Right atrium auricular region (tissue), 2 donors: ENCODE data around the gene KRT36. TPM values are rescaled to one million over a fixed set of nuclear protein-coding genes. Genes with fewer than 3 reads are reported as not detected.

Experiments used
- DNase-seq: peaks from one replicate; pipeline ENCODE4 v3.0.0-alpha.2; 2019; ENCODE audit warnings: low spot score
- H3K27ac ChIP-seq, 2 donors: fragments of 200-600 bp; sonication (generic); 1 replicate in 1 of 2; 2 replicates in 1 of 2; pipeline ENCODE4 v1.5.1; 2016 to 2019
- H3K27me3 ChIP-seq, 2 donors: fragments of 200-600 bp; sonication (generic); one replicate each; pipeline versions ENCODE4 v1.5.1 to v1.6.0; 2017 to 2019
- H3K36me3 ChIP-seq: fragments of 200-600 bp; sonication (generic); one replicate; pipeline ENCODE4 v1.5.1; 2016
- H3K4me1 ChIP-seq, 2 donors: fragments of 200-600 bp; sonication (generic); one replicate each; pipeline versions ENCODE4 v1.5.1 to v1.6.0; 2017 to 2019
- H3K4me3 ChIP-seq, 2 donors: fragments of 200-600 bp; sonication (generic); 1 replicate in 1 of 2; 2 replicates in 1 of 2; pipeline ENCODE4 v1.5.1; 2017 to 2019; ENCODE audit warnings: mild to moderate bottlenecking in 1 of 2, moderate library complexity in 1 of 2
- H3K9me3 ChIP-seq, 2 donors: fragments of 200-600 bp; sonication (generic); one replicate each; pipeline ENCODE4 v1.5.1; 2019
- total RNA-seq, 2 donors: library from RNA; depleted of rRNA; stranded (reverse); fragments of >200 nt; gene quantifications; one replicate each; pipeline ENCODE4 v1.1.0, GENCODE V29; 2016
- TF ChIP-seq, protein P1 (sequence below), 2 donors: fragments of 200-600 bp; sonication (generic); IDR thresholded peaks; one replicate each; pipeline ENCODE4 v1.5.1; 2019; ENCODE audit warnings: antibody characterized with exemption in 2 of 2

Gene KRT36
- total RNA-seq, 2 donors from 2014 or later, result not detected

DNA sequence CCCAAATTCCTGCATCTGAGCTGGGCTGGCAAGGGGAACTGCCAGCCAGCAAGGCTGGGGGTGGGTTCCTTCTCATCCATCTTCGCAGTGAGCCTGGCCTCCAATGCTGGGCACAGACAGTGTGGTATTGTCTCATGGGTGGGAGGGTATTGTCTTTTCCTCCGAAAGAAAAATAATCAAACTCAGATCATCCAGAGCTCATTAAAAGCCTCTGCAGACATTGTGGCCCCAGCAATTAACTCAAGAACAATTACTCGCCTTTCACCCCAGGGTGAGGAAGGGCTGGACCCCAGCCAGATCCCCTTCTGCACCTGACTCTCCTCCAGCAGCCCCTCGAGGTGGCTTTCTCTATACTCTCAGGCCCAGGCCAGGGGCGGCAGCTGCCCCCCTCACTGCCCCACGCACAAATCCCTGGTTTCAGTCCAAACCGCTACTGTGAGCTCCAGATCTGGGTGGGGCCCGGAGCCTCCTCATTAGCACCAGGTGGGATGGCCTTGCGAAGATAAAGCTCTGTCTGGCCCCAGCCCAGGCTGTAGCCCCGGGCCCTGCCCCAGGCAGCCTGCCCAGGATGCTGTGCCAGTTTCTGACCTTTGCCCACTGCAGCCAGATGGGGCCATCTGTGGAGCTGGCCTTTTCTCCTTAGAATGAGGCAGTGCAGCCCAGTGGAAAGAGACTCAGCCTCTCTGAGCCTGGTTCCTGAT, 31.3 kb upstream of the KRT36 start:
- no peaks in the 10 kb centered on the region for H3K9me3 ChIP-seq
- no peaks in the 10 kb centered on the region for H3K27me3 ChIP-seq
- TF ChIP-seq, protein P1, sequence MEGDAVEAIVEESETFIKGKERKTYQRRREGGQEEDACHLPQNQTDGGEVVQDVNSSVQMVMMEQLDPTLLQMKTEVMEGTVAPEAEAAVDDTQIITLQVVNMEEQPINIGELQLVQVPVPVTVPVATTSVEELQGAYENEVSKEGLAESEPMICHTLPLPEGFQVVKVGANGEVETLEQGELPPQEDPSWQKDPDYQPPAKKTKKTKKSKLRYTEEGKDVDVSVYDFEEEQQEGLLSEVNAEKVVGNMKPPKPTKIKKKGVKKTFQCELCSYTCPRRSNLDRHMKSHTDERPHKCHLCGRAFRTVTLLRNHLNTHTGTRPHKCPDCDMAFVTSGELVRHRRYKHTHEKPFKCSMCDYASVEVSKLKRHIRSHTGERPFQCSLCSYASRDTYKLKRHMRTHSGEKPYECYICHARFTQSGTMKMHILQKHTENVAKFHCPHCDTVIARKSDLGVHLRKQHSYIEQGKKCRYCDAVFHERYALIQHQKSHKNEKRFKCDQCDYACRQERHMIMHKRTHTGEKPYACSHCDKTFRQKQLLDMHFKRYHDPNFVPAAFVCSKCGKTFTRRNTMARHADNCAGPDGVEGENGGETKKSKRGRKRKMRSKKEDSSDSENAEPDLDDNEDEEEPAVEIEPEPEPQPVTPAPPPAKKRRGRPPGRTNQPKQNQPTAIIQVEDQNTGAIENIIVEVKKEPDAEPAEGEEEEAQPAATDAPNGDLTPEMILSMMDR (IDR thresholded peaks at IDR 0.05), result no peak
- H3K4me1 ChIP-seq, result no peaks in the 10 kb centered on the region
- no peak for DNase-seq
- no peaks in the 10 kb centered on the region for H3K36me3 ChIP-seq
- no peak overlapping the region for H3K4me3 ChIP-seq
- no peak overlapping the region for H3K27ac ChIP-seq

- no peaks in the 10 kb centered on the region for H3K36me3 ChIP-seq
- H3K9me3 ChIP-seq, result no peaks in the 10 kb centered on the region
- no peak for DNase-seq
- H3K27ac ChIP-seq, result no peak overlapping the region
- no peaks in the 10 kb centered on the region for H3K4me1 ChIP-seq
- H3K4me3 ChIP-seq, result no peak overlapping the region
- no peaks in the 10 kb centered on the region for H3K27me3 ChIP-seq
- TF ChIP-seq, protein P1 (IDR thresholded peaks at IDR 0.05), result no peak
Measured at GRCh38 chr17:41519501-41520224, 30.0 kb upstream of the KRT36 start.

- Histone ChIP-seq H3K4me1 (no peaks in the 10 kb centered on the region), H3K9me3 (no peaks in the 10 kb centered on the region), H3K36me3 (no peaks in the 10 kb centered on the region), H3K4me3 (no peak within 1 kb of the TSS), H3K27ac (no peak within 1 kb of the TSS), H3K27me3 (no peaks in the 10 kb centered on the region)
- no peak for DNase-seq
- TF ChIP-seq, protein P1 (IDR thresholded peaks at IDR 0.05), result no peak
Measured at GRCh38 chr17:41518789-41519449, 29.2 kb upstream of the KRT36 start, which contains the start of gene KRT15. TSS of gene KRT15 (minus strand) at chr17:41518890. CDS start at chr17:41518827, 63 bp downstream.

DNA sequence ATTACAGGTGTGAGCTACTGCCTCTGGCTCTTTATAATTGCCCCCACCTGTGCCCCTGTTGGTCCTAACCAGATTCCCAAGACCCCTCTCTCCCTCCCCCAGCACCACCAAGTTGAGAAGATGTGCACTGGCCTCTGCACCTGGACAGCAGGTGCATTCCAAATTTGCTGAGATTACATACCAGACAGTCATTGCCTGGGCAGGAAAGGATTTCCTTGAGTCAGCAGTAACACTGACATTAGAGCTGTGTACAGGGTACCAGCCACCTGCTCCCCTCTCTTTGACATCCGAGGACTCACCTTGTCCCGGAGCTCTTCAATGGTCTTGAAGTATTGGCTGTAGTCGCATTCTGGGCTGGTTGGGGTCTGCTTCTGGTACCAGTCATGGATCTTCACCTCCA, 28.3 kb upstream of the KRT36 start:
- no peaks in the 10 kb centered on the region for H3K27me3 ChIP-seq
- no peak for DNase-seq

GRCh38 chr17:41516830-41517283, 27.1 kb upstream of the KRT36 start:
- no peaks in the 10 kb centered on the region for H3K4me1 ChIP-seq
- no peak overlapping the region for H3K4me3 ChIP-seq
- no peaks in the 10 kb centered on the region for H3K27me3 ChIP-seq
- H3K36me3 ChIP-seq, result no peaks in the 10 kb centered on the region
- TF ChIP-seq, protein P1 (IDR thresholded peaks at IDR 0.05), result no peak
- H3K27ac ChIP-seq, result no peak overlapping the region
- H3K9me3 ChIP-seq, result no peaks in the 10 kb centered on the region
- no peak for DNase-seq

More for the DNA sequence above, 28.3 kb upstream of the KRT36 start:
- H3K4me1 ChIP-seq, result no peaks in the 10 kb centered on the region
- no peaks in the 10 kb centered on the region for H3K9me3 ChIP-seq
- TF ChIP-seq, protein P1 (IDR thresholded peaks at IDR 0.05), result no peak
- no peak overlapping the region for H3K4me3 ChIP-seq
- H3K27ac ChIP-seq, result no peak overlapping the region
- no peaks in the 10 kb centered on the region for H3K36me3 ChIP-seq
